Measurements from ENCODE around the gene SLC8A1.

DNA sequence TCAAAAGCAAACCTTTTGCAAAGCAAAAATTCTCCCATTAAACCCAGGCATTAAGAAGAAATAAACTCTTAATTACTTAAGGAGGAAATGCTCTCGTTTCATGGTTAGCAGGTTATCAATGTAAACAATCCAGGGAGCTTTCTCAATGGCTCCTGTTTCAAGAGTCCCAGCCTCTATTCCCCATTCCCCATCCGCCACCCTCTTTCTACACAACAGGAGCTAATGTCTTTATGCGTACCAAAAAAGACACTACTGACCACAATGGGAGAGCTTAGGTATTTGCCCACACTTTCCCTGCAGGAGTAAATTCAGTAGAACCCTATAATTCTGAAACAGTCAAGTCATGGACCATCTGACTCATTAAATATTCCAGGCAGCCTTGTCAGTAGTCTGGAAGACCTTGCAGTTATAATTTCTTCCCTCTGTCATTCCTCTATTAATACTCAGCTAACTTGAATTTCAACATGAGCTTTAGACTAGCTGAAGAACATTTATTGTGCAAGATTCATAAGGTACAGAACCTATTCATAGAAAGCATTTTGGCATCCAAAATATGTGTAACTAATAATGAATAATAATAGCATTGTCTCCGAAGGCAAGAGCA is 48.6 kb downstream of the SLC8A1 start:
- no peak for TF ChIP-seq EZH2 (IDR thresholded peaks at IDR 0.05)
- no peak for TF ChIP-seq POLR2AphosphoS5 (IDR thresholded peaks at IDR 0.05; ENCODE audit: borderline replicate concordance, low read depth, low read length)
- TF ChIP-seq FOXP2 (optimal IDR thresholded peaks at IDR 0.05; ENCODE audit: control extremely low read depth, extremely low read length, insufficient read depth): no peak
